Peyer's patch (tissue), 4 donors: ENCODE measurements around the gene USH1C.

Experiments used
- CTCF ChIP-seq, 6 experiments: fragments of 450-650 bp in 4 of 6; fragments of 200-600 bp in 2 of 6; sonication (generic) in 1 of 6; IDR thresholded peaks; one replicate each; pipeline ENCODE4 v1.5.1; 2017 to 2019; ENCODE audit warnings: antibody characterized with exemption in 6 of 6, mild to moderate bottlenecking in 3 of 6, moderate library complexity in 1 of 6
- POLR2A ChIP-seq, 2 donors: fragments of 450-650 bp; IDR thresholded peaks; one replicate each; pipeline ENCODE4 v1.5.1; 2017; ENCODE audit warnings: antibody characterized with exemption in 2 of 2, mild to moderate bottlenecking in 2 of 2, moderate library complexity in 2 of 2

- TF ChIP-seq CTCF (IDR thresholded peaks at IDR 0.05) = no peak
- no peak for TF ChIP-seq POLR2A (IDR thresholded peaks at IDR 0.05)
These were observed 27.0 kb downstream of the USH1C start for GRCh38 chr11:17517186-17517585.
